ENCODE results near the gene AR.

Gene AR

GRCh38 chrX:67700602-67701001 is 156.8 kb downstream of the AR start:
- H3K9me2 ChIP-seq (replicated peaks; ENCODE audit: insufficient read depth, low read length), result no peaks in the 10 kb centered on the region
- H3K9me3 ChIP-seq (replicated peaks; ENCODE audit: insufficient read depth, low read length), result no peaks in the 10 kb centered on the region
- H3K79me2 ChIP-seq (ENCODE audit: low read length), result no peaks in the 10 kb centered on the region
- no peaks in the 10 kb centered on the region for H3K36me3 ChIP-seq (replicated peaks; ENCODE audit: insufficient read depth, low read length)
- no peaks in the 10 kb centered on the region for H3K27me3 ChIP-seq (replicated peaks; ENCODE audit: insufficient read depth, low read length)
- no peaks in the 10 kb centered on the region for H3F3A ChIP-seq (ENCODE audit: insufficient read depth, low read length)
- H3K27ac ChIP-seq (ENCODE audit: low read length), result no peak overlapping the region
- H3K4me3 ChIP-seq (ENCODE audit: low read length), result no peak overlapping the region
- no peaks in the 10 kb centered on the region for H4K20me1 ChIP-seq (ENCODE audit: insufficient read depth, low read length)
- H3K4me1 ChIP-seq (ENCODE audit: low read length), result no peaks in the 10 kb centered on the region
- no peak overlapping the region for H3K4me2 ChIP-seq (ENCODE audit: low read depth, low read length)
- no peak for DNase-seq
- TF ChIP-seq CTCF (IDR thresholded peaks at IDR 0.05; ENCODE audit: low read length) (no peak), EZH2phosphoT487 (IDR thresholded peaks at IDR 0.05; ENCODE audit: low read length) (no peak), EZH2 (optimal IDR thresholded peaks at IDR 0.05; ENCODE audit: low read depth, low read length) (no peak)
- H2AFZ ChIP-seq (ENCODE audit: low read length), result no peak overlapping the region
- no peak overlapping the region for H3K9ac ChIP-seq (ENCODE audit: low read length)

- H3K9me3 ChIP-seq (replicated peaks; ENCODE audit: insufficient read depth, low read length), result no peaks in the 10 kb centered on the region
- H3K4me2 ChIP-seq (ENCODE audit: low read depth, low read length), result no peak overlapping the region
- H3K27me3 ChIP-seq (replicated peaks; ENCODE audit: insufficient read depth, low read length), result no peaks in the 10 kb centered on the region
- H3K4me1 ChIP-seq (ENCODE audit: low read length), result no peaks in the 10 kb centered on the region
- no peak for DNase-seq
- H3K36me3 ChIP-seq (replicated peaks; ENCODE audit: insufficient read depth, low read length), result no peaks in the 10 kb centered on the region
- H4K20me1 ChIP-seq (ENCODE audit: insufficient read depth, low read length), result no peaks in the 10 kb centered on the region
- H3K4me3 ChIP-seq (ENCODE audit: low read length), result no peak overlapping the region
- no peak overlapping the region for H3K9ac ChIP-seq (ENCODE audit: low read length)
- no peaks in the 10 kb centered on the region for H3K79me2 ChIP-seq (ENCODE audit: low read length)
- H3K9me2 ChIP-seq (replicated peaks; ENCODE audit: insufficient read depth, low read length), result no peaks in the 10 kb centered on the region
- no peak for TF ChIP-seq EZH2 (optimal IDR thresholded peaks at IDR 0.05; ENCODE audit: low read depth, low read length)
- TF ChIP-seq CTCF (IDR thresholded peaks at IDR 0.05; ENCODE audit: low read length), result no peak
- no peak for TF ChIP-seq EZH2phosphoT487 (IDR thresholded peaks at IDR 0.05; ENCODE audit: low read length)
- no peak overlapping the region for H2AFZ ChIP-seq (ENCODE audit: low read length)
- no peaks in the 10 kb centered on the region for H3F3A ChIP-seq (ENCODE audit: insufficient read depth, low read length)
- H3K27ac ChIP-seq (ENCODE audit: low read length), result no peak overlapping the region
Observed at GRCh38 chrX:67714004-67714403, 170.2 kb downstream of the AR start.

GRCh38 chrX:67717571-67717970 is 173.8 kb downstream of the AR start:
- no peak overlapping the region for H3K4me2 ChIP-seq (ENCODE audit: low read depth, low read length)
- no peaks in the 10 kb centered on the region for H3K9me3 ChIP-seq (replicated peaks; ENCODE audit: insufficient read depth, low read length)
- no peaks in the 10 kb centered on the region for H3K79me2 ChIP-seq (ENCODE audit: low read length)
- TF ChIP-seq EZH2phosphoT487 (IDR thresholded peaks at IDR 0.05; ENCODE audit: low read length) (no peak), CTCF (IDR thresholded peaks at IDR 0.05; ENCODE audit: low read length) (no peak), EZH2 (optimal IDR thresholded peaks at IDR 0.05; ENCODE audit: low read depth, low read length) (no peak)
- H3F3A ChIP-seq (ENCODE audit: insufficient read depth, low read length), result no peaks in the 10 kb centered on the region
- no peaks in the 10 kb centered on the region for H3K36me3 ChIP-seq (replicated peaks; ENCODE audit: insufficient read depth, low read length)
- H3K4me3 ChIP-seq (ENCODE audit: low read length), result no peak overlapping the region
- no peak for DNase-seq
- H3K9ac ChIP-seq (ENCODE audit: low read length), result no peak overlapping the region
- no peak overlapping the region for H2AFZ ChIP-seq (ENCODE audit: low read length)
- no peak overlapping the region for H3K27ac ChIP-seq (ENCODE audit: low read length)
- H3K4me1 ChIP-seq (ENCODE audit: low read length), result no peaks in the 10 kb centered on the region
- no peaks in the 10 kb centered on the region for H3K27me3 ChIP-seq (replicated peaks; ENCODE audit: insufficient read depth, low read length)
- no peaks in the 10 kb centered on the region for H3K9me2 ChIP-seq (replicated peaks; ENCODE audit: insufficient read depth, low read length)
- no peaks in the 10 kb centered on the region for H4K20me1 ChIP-seq (ENCODE audit: insufficient read depth, low read length)
